ENCODE measurements around the gene C3orf38.
A peak's percentile ranks its signal among the peaks of the same experiment; 100 is the strongest.
"Not testable (repeated sequence)": the region's sequence is repeated elsewhere in the genome, so short reads cannot be mapped to it uniquely, and the experiment has no call there.

Gene C3orf38

DNA sequence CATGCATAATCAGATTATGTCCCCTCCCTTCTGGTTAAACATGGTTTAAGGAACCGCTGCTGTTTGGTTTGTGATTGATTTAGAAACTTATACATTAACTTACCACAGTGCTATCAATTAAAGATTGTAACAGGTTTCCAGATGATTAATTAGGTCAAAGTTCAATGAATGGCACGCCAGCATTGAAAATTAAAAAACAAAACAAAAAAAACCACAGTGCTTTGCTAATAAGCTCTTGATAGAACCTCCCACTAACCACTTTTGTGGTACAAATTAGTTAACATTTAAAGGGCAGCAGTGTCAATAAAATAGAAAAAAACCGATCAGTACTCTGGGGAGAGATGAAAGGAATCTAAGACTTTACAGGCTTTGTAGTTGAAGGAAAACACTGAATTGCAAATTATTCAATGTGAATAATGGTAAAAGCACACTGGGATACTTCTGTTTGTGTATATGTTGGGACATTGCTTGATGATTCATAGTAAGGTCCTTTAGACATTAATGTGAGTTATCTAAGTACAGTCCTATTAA is 7.6 kb upstream of the C3orf38 start:
- Mint-ChIP-seq H3K4me3 (no peak overlapping the region), H3K27ac (no peak overlapping the region)

DNA sequence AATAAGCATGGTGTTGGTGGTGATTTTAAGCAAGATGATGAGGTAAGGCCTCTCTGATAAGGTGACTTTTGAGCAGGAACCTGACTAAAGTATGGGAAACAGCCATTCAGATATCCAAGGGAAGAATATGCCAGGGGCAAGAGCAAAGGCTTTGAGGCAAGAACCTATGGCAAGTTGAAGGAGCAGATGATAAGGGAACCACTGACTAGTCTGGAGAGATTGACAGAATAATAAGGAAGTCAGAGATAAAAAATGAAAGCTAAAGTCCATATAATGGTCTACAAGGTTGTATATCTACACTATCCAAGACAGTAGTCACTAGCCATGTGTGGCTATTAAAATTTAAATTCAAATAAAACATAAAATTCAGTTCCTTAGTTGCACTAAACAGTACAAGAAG is 2.5 kb upstream of the C3orf38 start:
- peaks cover 26% of the 10 kb centered on the region for H3K4me1 Mint-ChIP-seq (ENCODE audit: low read depth)
- no peak overlapping the region for H3K27ac Mint-ChIP-seq
- H3K27me3 Mint-ChIP-seq, result no peaks in the 10 kb centered on the region
- no peaks in the 10 kb centered on the region for H3K9me3 Mint-ChIP-seq (ENCODE audit: low read depth)
- H3K4me3 Mint-ChIP-seq, result peak overlapping the region; percentile 94
- peaks cover 2% of the 10 kb centered on the region for H3K36me3 Mint-ChIP-seq

More for the DNA sequence above, 7.6 kb upstream of the C3orf38 start:
- Mint-ChIP-seq H3K36me3 (peaks cover 12% of the 10 kb centered on the region), H3K4me1 (ENCODE audit: low read depth) (peaks cover 2% of the 10 kb centered on the region), H3K9me3 (ENCODE audit: low read depth) (no peaks in the 10 kb centered on the region), H3K27me3 (no peaks in the 10 kb centered on the region)

DNA sequence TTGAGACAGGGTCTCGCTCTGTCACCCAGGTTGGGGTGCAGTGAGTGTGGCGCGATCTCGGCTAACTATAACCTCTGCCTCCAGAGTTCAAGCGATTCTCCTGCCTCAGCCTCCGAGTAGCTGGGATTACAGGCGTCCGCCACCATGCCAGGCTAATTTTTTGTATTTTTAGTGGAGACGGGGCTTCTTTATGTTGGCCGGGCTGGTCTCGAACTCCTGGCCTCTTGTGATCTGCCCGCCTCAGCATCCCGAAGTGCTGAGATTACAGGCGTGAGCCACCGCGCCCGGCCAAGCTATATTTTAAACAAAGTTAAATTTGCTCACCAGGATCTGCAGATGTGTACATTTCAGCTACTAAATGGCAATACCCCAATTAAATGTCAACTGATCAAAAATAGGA is 1.1 kb upstream of the C3orf38 start:
- Mint-ChIP-seq H3K9me3 (ENCODE audit: low read depth) (no peaks in the 10 kb centered on the region), H3K4me1 (ENCODE audit: low read depth) (peaks cover 35% of the 10 kb centered on the region)

DNA sequence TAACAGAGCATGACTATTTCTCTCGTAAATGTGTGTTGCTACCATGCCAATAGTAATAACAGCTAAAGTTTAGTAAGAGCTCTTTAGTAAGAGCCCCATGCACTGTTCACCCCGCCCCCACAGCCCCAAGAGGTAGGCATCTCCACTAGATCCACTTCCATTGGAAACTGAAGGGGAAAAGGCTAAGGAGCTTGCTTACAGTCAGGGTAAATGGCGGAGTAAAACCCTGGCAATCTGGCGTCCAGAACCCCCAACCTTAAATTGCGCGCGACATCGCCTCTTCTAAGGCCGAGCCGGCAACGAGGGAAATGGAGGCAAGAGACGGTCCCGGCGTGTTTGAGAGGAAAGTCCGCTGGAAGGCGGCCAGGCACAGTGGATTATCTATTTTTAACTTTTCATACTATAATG is 654 bp upstream of the C3orf38 start:
- peak overlapping the region; percentile 98 for H3K27ac Mint-ChIP-seq
- H3K27me3 Mint-ChIP-seq, result no peaks in the 10 kb centered on the region
- peaks cover 4% of the 10 kb centered on the region for H3K36me3 Mint-ChIP-seq
- peaks cover 35% of the 10 kb centered on the region for H3K4me1 Mint-ChIP-seq (ENCODE audit: low read depth)
- H3K9me3 Mint-ChIP-seq (ENCODE audit: low read depth), result no peaks in the 10 kb centered on the region
- H3K4me3 Mint-ChIP-seq, result peak overlapping the region; percentile 94

More for the DNA sequence above, 1.1 kb upstream of the C3orf38 start:
- H3K27ac Mint-ChIP-seq, result peak overlapping the region; percentile 98
- no peaks in the 10 kb centered on the region for H3K27me3 Mint-ChIP-seq
- H3K36me3 Mint-ChIP-seq, result peaks cover 4% of the 10 kb centered on the region
- H3K4me3 Mint-ChIP-seq, result peak overlapping the region; percentile 94

DNA sequence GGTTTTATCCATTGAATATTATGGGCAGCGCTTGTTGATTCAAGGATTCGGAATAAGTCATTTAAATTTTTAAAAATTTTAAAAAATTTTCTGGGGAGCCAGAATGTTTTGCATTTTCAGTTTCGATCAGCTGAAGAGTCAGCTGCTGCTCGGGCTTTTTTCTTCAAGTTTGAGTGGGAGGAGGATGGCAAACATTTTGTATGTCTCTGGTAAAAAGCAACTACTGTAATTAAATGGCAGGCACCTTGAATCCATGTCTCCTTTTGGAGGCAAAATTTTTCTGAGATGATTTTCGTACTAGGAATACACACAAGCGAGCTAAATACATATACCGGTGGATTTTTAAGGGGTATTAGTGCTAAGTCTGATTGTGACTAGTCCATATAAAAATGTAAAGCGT is 612 bp downstream of the C3orf38 start:
- Mint-ChIP-seq H3K9me3 (ENCODE audit: low read depth) (no peaks in the 10 kb centered on the region), H3K4me3 (peak overlapping the region; percentile 94), H3K4me1 (ENCODE audit: low read depth) (peaks cover 35% of the 10 kb centered on the region), H3K27me3 (no peaks in the 10 kb centered on the region), H3K27ac (peak overlapping the region; percentile 95), H3K36me3 (peaks cover 4% of the 10 kb centered on the region)

DNA sequence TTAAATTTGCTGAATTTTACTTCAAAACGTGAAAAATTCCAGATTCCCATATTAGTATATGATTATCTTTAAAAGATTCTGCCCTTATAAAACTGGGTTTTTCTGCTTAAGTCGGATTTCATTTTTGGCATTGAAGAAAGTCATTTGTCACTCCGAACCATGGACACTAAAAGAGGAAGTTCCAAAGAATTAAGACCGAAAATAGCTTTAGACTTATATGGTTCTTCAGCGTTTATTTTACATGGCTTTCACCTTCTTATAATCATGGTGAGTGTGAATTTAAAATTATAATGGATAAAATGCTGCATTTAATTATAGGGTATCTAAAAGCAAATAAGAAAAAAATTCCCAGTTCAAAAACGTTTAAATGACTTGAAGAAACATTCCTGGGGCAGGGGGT is 1.0 kb downstream of the C3orf38 start:
- H3K4me3 Mint-ChIP-seq, result peak overlapping the region; percentile 94

DNA sequence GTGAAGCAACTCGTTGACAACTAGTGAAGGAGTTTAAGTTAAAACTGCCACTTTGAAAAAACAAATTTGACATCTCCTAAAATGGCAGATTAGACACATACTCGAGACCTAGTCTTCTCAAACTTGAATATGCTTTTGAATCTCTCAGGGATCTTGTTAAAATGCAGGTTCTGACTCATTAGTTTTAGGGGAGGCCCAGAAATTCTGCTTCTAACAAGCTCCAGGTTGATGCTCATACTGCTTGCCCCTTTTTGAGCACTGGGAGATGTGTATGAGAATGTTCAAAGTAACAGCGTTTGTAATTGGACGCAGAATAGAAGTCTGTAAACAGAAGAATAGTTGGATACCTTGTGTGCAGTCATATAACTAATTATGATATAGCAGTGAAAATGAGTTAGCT is 1.6 kb downstream of the C3orf38 start:
- no peaks in the 10 kb centered on the region for H3K27me3 Mint-ChIP-seq
- H3K9me3 Mint-ChIP-seq (ENCODE audit: low read depth), result no peaks in the 10 kb centered on the region
- peaks cover 42% of the 10 kb centered on the region for H3K4me1 Mint-ChIP-seq (ENCODE audit: low read depth)
- H3K4me3 Mint-ChIP-seq, result peak overlapping the region; percentile 66
- H3K36me3 Mint-ChIP-seq, result peaks cover 4% of the 10 kb centered on the region
- peak overlapping the region; percentile 71 for H3K27ac Mint-ChIP-seq

More for the DNA sequence above, 1.0 kb downstream of the C3orf38 start:
- H3K36me3 Mint-ChIP-seq, result peaks cover 4% of the 10 kb centered on the region
- peaks cover 37% of the 10 kb centered on the region for H3K4me1 Mint-ChIP-seq (ENCODE audit: low read depth)
- H3K27me3 Mint-ChIP-seq, result no peaks in the 10 kb centered on the region
- H3K9me3 Mint-ChIP-seq (ENCODE audit: low read depth), result no peaks in the 10 kb centered on the region
- peak overlapping the region; percentile 95 for H3K27ac Mint-ChIP-seq

DNA sequence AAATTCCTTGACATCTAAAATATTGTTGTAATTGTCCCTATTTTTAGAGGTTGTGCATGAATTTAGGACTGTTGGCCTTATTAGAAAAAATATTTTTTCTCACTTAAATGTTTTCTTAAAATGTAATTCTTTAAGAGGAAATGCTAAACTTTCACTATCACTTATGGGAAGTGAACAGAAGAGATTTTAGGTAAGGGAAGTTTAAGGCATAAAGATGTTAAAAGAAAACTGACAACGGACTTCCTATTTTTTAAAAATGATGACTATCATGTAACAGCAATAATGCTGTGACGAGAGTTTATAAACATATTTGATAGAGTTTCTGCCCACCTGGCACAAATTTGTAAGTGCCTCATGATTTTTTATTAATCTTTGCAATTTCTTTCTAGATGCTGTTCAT is 3.1 kb downstream of the C3orf38 start:
- no peak overlapping the region for H3K4me3 Mint-ChIP-seq
- peaks cover 4% of the 10 kb centered on the region for H3K36me3 Mint-ChIP-seq
- no peaks in the 10 kb centered on the region for H3K9me3 Mint-ChIP-seq (ENCODE audit: low read depth)
- no peaks in the 10 kb centered on the region for H3K27me3 Mint-ChIP-seq
- peak overlapping the region; percentile 46 for H3K27ac Mint-ChIP-seq
- H3K4me1 Mint-ChIP-seq (ENCODE audit: low read depth), result peaks cover 53% of the 10 kb centered on the region

DNA sequence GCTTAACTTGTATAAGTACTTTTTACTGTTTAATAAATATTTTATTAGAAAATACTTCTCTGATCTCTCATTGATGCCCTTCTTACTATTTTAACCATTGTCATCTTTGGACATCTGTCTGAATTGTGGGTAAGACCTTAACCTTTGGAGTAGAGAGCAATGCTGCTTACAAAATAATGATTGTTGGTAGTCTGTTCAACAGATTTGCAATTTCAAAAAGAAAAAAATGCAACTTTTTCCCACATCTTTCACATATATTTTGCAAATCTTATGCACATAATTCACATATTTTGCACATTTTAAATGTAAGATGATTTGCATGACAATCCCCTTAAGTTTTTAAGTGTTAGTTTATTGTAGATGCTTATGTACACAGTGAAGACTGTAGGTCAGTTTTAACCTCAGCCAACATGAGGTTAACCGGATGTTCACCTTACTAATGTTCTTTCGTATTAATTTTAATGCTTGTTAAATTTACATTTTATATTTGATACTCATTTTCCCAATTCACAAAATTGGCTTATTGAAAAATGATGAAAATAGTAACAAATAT is 16.7 kb downstream of the C3orf38 start:
- Mint-ChIP-seq H3K27me3 (no peaks in the 10 kb centered on the region), H3K27ac (no peak overlapping the region), H3K36me3 (peaks cover 19% of the 10 kb centered on the region), H3K9me3 (ENCODE audit: low read depth) (no peaks in the 10 kb centered on the region), H3K4me3 (no peak overlapping the region), H3K4me1 (ENCODE audit: low read depth) (peaks cover 12% of the 10 kb centered on the region)

DNA sequence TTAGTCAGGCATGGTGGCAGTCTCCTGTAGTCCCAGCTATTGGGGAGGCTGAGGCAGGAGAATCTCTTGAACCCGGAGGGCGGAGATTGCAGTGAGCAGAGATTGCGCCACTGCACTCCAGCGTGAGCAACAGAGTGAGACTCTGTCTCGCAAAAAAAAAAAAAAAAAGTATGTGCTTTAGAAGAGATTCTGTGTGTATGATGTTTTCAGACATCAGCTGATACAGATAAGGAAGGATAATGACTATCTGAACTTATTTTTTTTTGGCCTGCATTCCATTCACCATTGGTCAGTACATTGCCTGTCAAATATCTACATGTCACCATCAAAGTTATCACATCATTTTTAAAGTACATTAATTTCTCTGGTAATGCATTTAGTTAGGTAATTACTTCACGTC is 17.4 kb downstream of the C3orf38 start:
- H3K4me3 Mint-ChIP-seq, result no peak overlapping the region
- H3K9me3 Mint-ChIP-seq (ENCODE audit: low read depth), result no peaks in the 10 kb centered on the region
- H3K4me1 Mint-ChIP-seq (ENCODE audit: low read depth), result peaks cover 8% of the 10 kb centered on the region
- peaks cover 18% of the 10 kb centered on the region for H3K36me3 Mint-ChIP-seq
- no peaks in the 10 kb centered on the region for H3K27me3 Mint-ChIP-seq
- H3K27ac Mint-ChIP-seq, result no peak overlapping the region

DNA sequence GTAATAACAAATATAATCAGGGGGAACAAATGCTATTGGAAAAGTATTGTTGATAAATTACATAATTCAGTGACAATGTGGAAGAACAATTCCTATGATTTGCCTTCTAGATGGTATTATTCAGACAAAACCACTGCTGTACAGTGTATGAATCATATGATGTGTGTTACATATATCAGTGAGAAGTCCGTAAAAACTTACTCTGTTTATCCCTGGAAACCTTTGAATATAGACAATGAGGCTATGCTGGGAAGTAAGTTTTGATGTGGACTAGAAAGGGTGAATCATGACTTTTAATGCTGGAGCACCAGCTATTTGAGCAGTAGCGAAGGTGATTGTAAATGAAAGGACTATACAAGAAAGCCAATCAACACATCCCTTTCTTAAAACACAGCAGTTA is 17.9 kb downstream of the C3orf38 start:
- no peaks in the 10 kb centered on the region for H3K27me3 Mint-ChIP-seq
- peaks cover 16% of the 10 kb centered on the region for H3K36me3 Mint-ChIP-seq
- H3K4me3 Mint-ChIP-seq, result no peak overlapping the region
- no peak overlapping the region for H3K27ac Mint-ChIP-seq
- H3K9me3 Mint-ChIP-seq (ENCODE audit: low read depth), result no peaks in the 10 kb centered on the region
- H3K4me1 Mint-ChIP-seq (ENCODE audit: low read depth), result peaks cover 5% of the 10 kb centered on the region

DNA sequence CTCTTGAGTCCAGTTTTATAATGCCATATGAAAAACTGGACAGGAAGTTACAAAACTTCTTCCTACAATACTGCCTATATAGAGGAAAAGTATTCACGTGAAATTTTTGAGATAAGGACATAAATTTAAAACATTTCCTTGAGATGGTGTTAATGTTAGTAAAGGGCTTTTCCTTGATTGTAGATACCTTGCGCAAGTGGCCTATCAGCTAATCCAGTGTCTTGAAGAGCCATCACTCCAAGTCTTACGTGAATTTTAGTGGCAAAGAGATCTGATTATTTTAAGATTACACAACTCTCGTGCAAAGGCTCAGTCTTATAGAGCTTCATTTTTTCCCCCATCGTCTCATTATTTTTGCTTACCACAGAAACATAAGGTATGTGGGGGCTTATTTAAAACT is 18.4 kb downstream of the C3orf38 start:
- no peaks in the 10 kb centered on the region for H3K27me3 Mint-ChIP-seq
- H3K27ac Mint-ChIP-seq, result no peak overlapping the region
- peaks cover 15% of the 10 kb centered on the region for H3K36me3 Mint-ChIP-seq
- H3K9me3 Mint-ChIP-seq (ENCODE audit: low read depth), result no peaks in the 10 kb centered on the region
- H3K4me1 Mint-ChIP-seq (ENCODE audit: low read depth), result peaks cover 2% of the 10 kb centered on the region
- no peak overlapping the region for H3K4me3 Mint-ChIP-seq

DNA sequence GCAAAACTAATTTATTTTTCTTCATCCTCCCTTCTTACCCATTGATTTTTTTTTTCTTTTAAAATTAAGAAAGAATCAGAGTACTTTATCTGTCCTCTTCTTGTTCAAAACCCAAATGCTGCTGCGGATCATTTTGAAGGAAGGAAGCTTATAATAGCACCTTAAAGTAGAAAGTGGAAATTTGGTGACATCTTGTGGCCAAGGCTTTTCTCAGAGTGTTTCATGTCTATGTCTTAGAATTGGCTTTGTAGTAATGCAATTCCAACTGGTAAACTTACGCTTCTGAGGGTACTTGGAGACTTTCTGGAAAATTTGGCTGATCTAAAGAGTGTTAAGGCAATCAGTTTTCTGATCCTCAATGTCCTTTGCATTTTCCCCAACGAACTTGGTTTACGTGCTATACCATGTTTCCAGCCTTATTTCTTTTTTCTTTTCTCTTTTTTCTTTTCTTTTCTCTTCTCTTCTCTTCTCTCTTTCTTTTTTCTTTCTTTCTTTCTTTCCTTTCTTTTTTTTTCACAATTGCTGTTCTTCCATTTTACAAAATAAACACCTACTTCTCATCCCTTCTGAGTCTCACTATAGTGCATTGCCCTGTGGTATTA is 30.7 kb downstream of the C3orf38 start:
- H3K36me3 Mint-ChIP-seq, result peaks cover 7% of the 10 kb centered on the region
- no peaks in the 10 kb centered on the region for H3K27me3 Mint-ChIP-seq
- H3K4me1 Mint-ChIP-seq (ENCODE audit: low read depth), result peaks cover 5% of the 10 kb centered on the region
- H3K9me3 Mint-ChIP-seq (ENCODE audit: low read depth), result no peaks in the 10 kb centered on the region
- H3K4me3 Mint-ChIP-seq, result no peak overlapping the region
- no peak overlapping the region for H3K27ac Mint-ChIP-seq

DNA sequence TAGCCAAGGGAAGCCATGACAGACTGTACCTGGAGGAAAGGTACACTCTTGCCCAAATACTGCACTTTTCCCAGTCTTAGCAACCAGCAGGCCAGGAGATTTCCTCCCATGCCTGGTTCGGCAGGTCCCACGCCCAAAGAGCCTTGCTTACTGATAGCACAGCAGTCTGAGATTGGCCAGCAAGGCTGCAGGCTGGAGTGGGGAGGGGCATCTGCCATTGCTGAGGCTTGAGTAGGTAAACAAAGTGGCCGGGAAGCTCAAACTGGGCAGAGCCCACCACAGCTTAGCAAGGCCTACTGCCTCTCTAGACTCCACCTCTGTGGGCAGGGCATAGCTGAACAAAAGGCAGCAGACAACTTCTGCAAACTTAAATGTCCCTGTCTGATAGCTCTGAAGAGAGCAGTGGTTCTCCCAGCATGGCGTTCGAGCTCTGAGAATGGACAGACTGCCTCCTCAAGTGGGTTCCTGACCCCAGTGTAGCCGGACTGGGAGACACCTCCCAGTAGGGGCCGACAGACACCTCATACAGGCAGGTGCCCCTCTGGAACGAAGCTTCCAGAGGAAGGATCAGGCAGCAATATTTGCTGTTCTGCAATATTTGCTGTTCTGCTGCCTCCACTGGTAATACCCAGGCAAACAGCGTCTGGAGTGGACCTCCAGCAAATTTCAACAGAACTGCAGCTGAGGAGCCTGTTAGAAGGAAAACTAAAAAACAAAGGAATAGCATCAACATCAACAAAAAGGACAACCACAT is 32.6 kb downstream of the C3orf38 start:
- H3K36me3 Mint-ChIP-seq; H3K4me1 Mint-ChIP-seq (ENCODE audit: low read depth); H3K27ac Mint-ChIP-seq; H3K4me3 Mint-ChIP-seq; H3K27me3 Mint-ChIP-seq; H3K9me3 Mint-ChIP-seq (ENCODE audit: low read depth): not testable (repeated sequence)

DNA sequence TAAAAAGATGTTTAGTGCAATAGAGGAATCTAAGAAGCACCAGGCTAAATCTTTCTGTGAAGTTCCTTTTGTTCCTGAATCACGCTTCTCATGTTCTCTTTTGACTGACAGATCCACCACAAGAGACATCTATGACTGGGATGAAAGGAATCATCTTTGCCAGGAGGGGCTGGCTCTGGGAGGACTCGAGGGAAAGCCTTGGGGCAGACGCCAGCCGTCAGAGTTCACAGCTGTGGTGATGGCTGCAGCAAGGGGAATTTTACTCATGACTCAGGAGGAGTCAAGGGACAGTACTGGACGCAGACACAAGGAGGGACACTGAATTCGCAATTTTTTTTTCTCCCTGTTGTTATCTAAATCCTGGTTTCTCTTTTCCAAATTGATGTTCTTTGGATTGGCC is 38.7 kb downstream of the C3orf38 start:
- Mint-ChIP-seq H3K4me3 (no peak overlapping the region), H3K9me3 (ENCODE audit: low read depth) (no peaks in the 10 kb centered on the region), H3K27me3 (no peaks in the 10 kb centered on the region), H3K36me3 (peaks cover 4% of the 10 kb centered on the region), H3K27ac (no peak overlapping the region), H3K4me1 (ENCODE audit: low read depth) (no peaks in the 10 kb centered on the region)
